ENCODE results near the gene GRID2.

Gene GRID2

GRCh38 chr4:92636038-92636806 is 332.5 kb downstream of the GRID2 start:
- peak; percentile 46 for DNase-seq
- H3K9me3 ChIP-seq = no peaks in the 10 kb centered on the region
- H3K4me3 ChIP-seq (ENCODE audit: low read depth, low read length) = no peak overlapping the region
- no peak for TF ChIP-seq CTCF (IDR thresholded peaks at IDR 0.05; ENCODE audit: low read depth, low read length)
- peaks cover 4% of the 10 kb centered on the region for H3K4me1 ChIP-seq
- H3K36me3 ChIP-seq = no peaks in the 10 kb centered on the region
- H3K27me3 ChIP-seq = no peaks in the 10 kb centered on the region

- no peaks in the 10 kb centered on the region for H3K36me3 ChIP-seq
- no peak overlapping the region for H3K4me3 ChIP-seq (ENCODE audit: low read depth, low read length)
- no peak for DNase-seq
- no peak for TF ChIP-seq CTCF (IDR thresholded peaks at IDR 0.05; ENCODE audit: low read depth, low read length)
- no peaks in the 10 kb centered on the region for H3K9me3 ChIP-seq
- H3K4me1 ChIP-seq = peaks cover 2% of the 10 kb centered on the region
- H3K27me3 ChIP-seq = no peaks in the 10 kb centered on the region
Measured at GRCh38 chr4:92641409-92641808, 337.6 kb downstream of the GRID2 start.

- no peaks in the 10 kb centered on the region for H3K36me3 ChIP-seq
- H3K4me1 ChIP-seq = no peaks in the 10 kb centered on the region; the same call in 1 of the 2 replicates
- no peak overlapping the region for H3K4me3 ChIP-seq (ENCODE audit: low read depth, low read length)
- TF ChIP-seq CTCF (IDR thresholded peaks at IDR 0.05; ENCODE audit: low read depth, low read length) = no peak
- no peak for DNase-seq
- no peaks in the 10 kb centered on the region for H3K9me3 ChIP-seq
- H3K27me3 ChIP-seq = no peaks in the 10 kb centered on the region
Measured at GRCh38 chr4:92646826-92647225, 343.1 kb downstream of the GRID2 start.

GRCh38 chr4:92651536-92651935 is 347.8 kb downstream of the GRID2 start:
- H3K4me3 ChIP-seq (ENCODE audit: low read depth, low read length) = no peak overlapping the region
- no peaks in the 10 kb centered on the region for H3K36me3 ChIP-seq
- no peaks in the 10 kb centered on the region for H3K27me3 ChIP-seq
- peaks cover under 1% of the 10 kb centered on the region; the same call in 1 of the 2 replicates for H3K4me1 ChIP-seq
- no peak for DNase-seq
- TF ChIP-seq CTCF (IDR thresholded peaks at IDR 0.05; ENCODE audit: low read depth, low read length) = no peak
- H3K9me3 ChIP-seq = no peaks in the 10 kb centered on the region

- Histone ChIP-seq H3K9me3 (no peaks in the 10 kb centered on the region), H3K36me3 (no peaks in the 10 kb centered on the region), H3K27me3 (no peaks in the 10 kb centered on the region), H3K4me1 (peaks cover 14% of the 10 kb centered on the region; the same call in 1 of the 2 replicates), H3K4me3 (ENCODE audit: low read depth, low read length) (no peak overlapping the region)
- TF ChIP-seq CTCF (IDR thresholded peaks at IDR 0.05; ENCODE audit: low read depth, low read length) = no peak
- no peak for DNase-seq
Measured at GRCh38 chr4:92654084-92654483, 350.3 kb downstream of the GRID2 start.

GRCh38 chr4:92657695-92658094 is 353.9 kb downstream of the GRID2 start:
- H3K36me3 ChIP-seq = no peaks in the 10 kb centered on the region
- H3K4me1 ChIP-seq = peaks cover 16% of the 10 kb centered on the region; the same call in 1 of the 2 replicates
- H3K27me3 ChIP-seq = no peaks in the 10 kb centered on the region
- DNase-seq = no peak
- no peaks in the 10 kb centered on the region for H3K9me3 ChIP-seq
- 0 out of 2 replicates have a peak overlapping the region, but pooled peaks have one; percentile 2 for H3K4me3 ChIP-seq (ENCODE audit: low read depth, low read length)
- TF ChIP-seq CTCF (IDR thresholded peaks at IDR 0.05; ENCODE audit: low read depth, low read length) = no peak
